GM12891 (cell line): ENCODE measurements around the gene MS4A6A.

ENCODE experiments used
- DNase-seq: peaks from one replicate; pipeline ENCODE4 v3.0.0; 2011; ENCODE audit warnings: low spot score; ENCODE audit not compliant: insufficient read length
- FAIRE-seq: peaks from 2 replicates; lab custom pipeline; 2011; peaks lifted over from hg19 to GRCh38; lab: Jason Lieb, UNC
- PAX5 ChIP-seq: IDR thresholded peaks from 2 replicates; pipeline ENCODE4 v1.6.1; 2011; ENCODE audit warnings: low read length, moderate library complexity, mild to moderate bottlenecking; ENCODE audit not compliant: insufficient read depth, severe bottlenecking
- POLR2A ChIP-seq: IDR thresholded peaks from 2 replicates; pipeline ENCODE4 v1.6.1; 2011; ENCODE audit warnings: low read depth, low read length, control low read depth
- POLR2AphosphoS5 ChIP-seq: IDR thresholded peaks from 2 replicates; pipeline ENCODE4 v1.6.1; 2011; ENCODE audit warnings: low read depth, low read length, control low read depth
- POU2F2 ChIP-seq: IDR thresholded peaks from 2 replicates; pipeline ENCODE4 v1.6.1; 2011; ENCODE audit warnings: low read depth, mild to moderate bottlenecking, control low read depth, low read length, moderate library complexity
- SPI1 ChIP-seq: IDR thresholded peaks from 2 replicates; pipeline ENCODE4 v1.6.1; 2011; ENCODE audit warnings: low read depth, low read length, control low read depth
- TAF1 ChIP-seq: IDR thresholded peaks from 2 replicates; pipeline ENCODE4 v1.6.1; 2011; ENCODE audit warnings: low read depth, low read length, control low read depth

MS4A6A gene

GRCh38 chr11:60184824-60185511 is 2.1 kb upstream of the MS4A6A start:
- peak; percentile 41 for FAIRE-seq
- DNase-seq, result no peak
- TF ChIP-seq POLR2AphosphoS5 (no peak), TAF1 (no peak), PAX5 (no peak), SPI1 (peak; percentile 85), POU2F2 (no peak), POLR2A (no peak)

- DNase-seq (no peak), FAIRE-seq (no peak)
- TF ChIP-seq POLR2A (no peak), PAX5 (no peak), POU2F2 (no peak), SPI1 (no peak), TAF1 (no peak), POLR2AphosphoS5 (no peak)
These were observed 815 bp upstream of the MS4A6A start for GRCh38 chr11:60183591-60184205.

- TF ChIP-seq PAX5 (no peak), SPI1 (no peak), POLR2A (no peak), POU2F2 (no peak), TAF1 (no peak), POLR2AphosphoS5 (no peak)
- FAIRE-seq (peak; percentile 89), DNase-seq (no peak)
These were observed 7.0 kb downstream of the MS4A6A start for GRCh38 chr11:60175860-60176275.

GRCh38 chr11:60172011-60172410 is 10.9 kb downstream of the MS4A6A start:
- DNase-seq (no peak), FAIRE-seq (no peak)
- TF ChIP-seq POLR2A, result no peak
- no peak for TF ChIP-seq TAF1
- no peak for TF ChIP-seq PAX5
- TF ChIP-seq POU2F2, result no peak
- no peak for TF ChIP-seq POLR2AphosphoS5
- TF ChIP-seq SPI1, result no peak

- DNase-seq (no peak), FAIRE-seq (no peak)
- TF ChIP-seq SPI1 (no peak), POLR2AphosphoS5 (no peak), TAF1 (no peak), POU2F2 (no peak), POLR2A (no peak), PAX5 (no peak)
These were observed 12.3 kb downstream of the MS4A6A start for GRCh38 chr11:60170566-60170965.

GRCh38 chr11:60169264-60169915 is 13.5 kb downstream of the MS4A6A start:
- peak; percentile 51 for FAIRE-seq

GRCh38 chr11:60168306-60168705 is 14.6 kb downstream of the MS4A6A start:
- FAIRE-seq (no peak), DNase-seq (no peak)
- TF ChIP-seq POLR2AphosphoS5 (no peak), POLR2A (no peak), POU2F2 (no peak), TAF1 (no peak), SPI1 (no peak), PAX5 (no peak)

More at GRCh38 chr11:60169264-60169915, 13.5 kb downstream of the MS4A6A start:
- TF ChIP-seq PAX5 (no peak), POLR2A (no peak), SPI1 (no peak), POU2F2 (no peak), TAF1 (no peak), POLR2AphosphoS5 (no peak)
- no peak for DNase-seq

GRCh38 chr11:60165951-60166350 is 16.9 kb downstream of the MS4A6A start:
- FAIRE-seq (no peak), DNase-seq (no peak)
- TF ChIP-seq TAF1 (no peak), PAX5 (no peak), POLR2AphosphoS5 (no peak), POU2F2 (no peak)

GRCh38 chr11:60165538-60165937 is 17.3 kb downstream of the MS4A6A start:
- TF ChIP-seq PAX5 (no peak), POLR2AphosphoS5 (no peak), POU2F2 (no peak), TAF1 (no peak), SPI1 (no peak), POLR2A (no peak)
- DNase-seq (no peak), FAIRE-seq (no peak)

- DNase-seq (no peak), FAIRE-seq (no peak)
- TF ChIP-seq POLR2AphosphoS5, result no peak
These were observed 18.3 kb downstream of the MS4A6A start for GRCh38 chr11:60164550-60165075.
